ENCODE measurements around the gene LAYN. TPM values are rescaled to one million over a fixed set of nuclear protein-coding genes. Genes with fewer than 3 reads are reported as not detected.
A peak's percentile ranks its signal among the peaks of the same experiment; 100 is the strongest.

LAYN gene
- polyA plus RNA-seq, 2 of the 4 experiments (the other 2 are of a cell fraction), result 4.1 to 9.0 TPM

DNA sequence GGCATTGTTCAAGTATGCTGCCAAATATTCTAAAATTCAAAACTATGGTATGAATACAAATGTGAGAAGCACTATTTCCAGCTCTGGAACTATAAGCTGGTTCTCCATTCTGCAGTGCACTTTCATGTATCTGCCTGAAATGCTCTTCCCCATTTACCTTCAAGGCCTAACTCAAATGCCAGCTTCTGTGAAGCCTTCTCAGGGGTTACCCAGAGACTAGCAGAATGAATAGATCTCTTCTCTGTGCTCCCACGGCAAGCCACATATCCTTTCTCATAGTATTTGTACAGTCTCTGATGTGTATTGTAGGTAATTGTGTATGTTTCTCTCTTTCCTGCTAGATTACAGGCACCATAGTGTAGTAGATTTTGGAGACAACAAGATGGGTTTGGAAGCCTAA lies 21.9 kb upstream of the LAYN start:
- Histone ChIP-seq H3K4me3 (no peak overlapping the region), H3K9me3 (no peaks in the 10 kb centered on the region), H3K4me1 (peaks cover 10% of the 10 kb centered on the region; the same call in 2 of the 3 replicates), H3K27ac (no peak overlapping the region), H3K4me2 (no peak overlapping the region)
- DNase-seq (ENCODE audit: low read depth in 1 of 2, low spot score in 1 of 2), result no peak
- TF ChIP-seq PHF8 (IDR thresholded peaks at IDR 0.05; ENCODE audit: borderline replicate concordance, low read depth) (no peak), TFCP2L1 (CRISPR knock-in tag; IDR thresholded peaks at IDR 0.05) (no peak), RARB (CRISPR knock-in tag; IDR thresholded peaks at IDR 0.05) (no peak), MAFK (IDR thresholded peaks at IDR 0.05; ENCODE audit: partially characterized antibody) (no peak), CBX2 (IDR thresholded peaks at IDR 0.05; ENCODE audit: borderline replicate concordance, low read depth) (no peak), RCOR1 (IDR thresholded peaks at IDR 0.05; ENCODE audit: low read depth, low read length) (no peak), HOXB13 (CRISPR knock-in tag; IDR thresholded peaks at IDR 0.05; ENCODE audit: low read depth) (no peak), FOSB (CRISPR knock-in tag; IDR thresholded peaks at IDR 0.05) (no peak)
- TF ChIP-seq, protein P1, sequence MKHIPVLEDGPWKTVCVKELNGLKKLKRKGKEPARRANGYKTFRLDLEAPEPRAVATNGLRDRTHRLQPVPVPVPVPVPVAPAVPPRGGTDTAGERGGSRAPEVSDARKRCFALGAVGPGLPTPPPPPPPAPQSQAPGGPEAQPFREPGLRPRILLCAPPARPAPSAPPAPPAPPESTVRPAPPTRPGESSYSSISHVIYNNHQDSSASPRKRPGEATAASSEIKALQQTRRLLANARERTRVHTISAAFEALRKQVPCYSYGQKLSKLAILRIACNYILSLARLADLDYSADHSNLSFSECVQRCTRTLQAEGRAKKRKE (CRISPR knock-in tag; IDR thresholded peaks at IDR 0.05; ENCODE audit: low read depth), result no peak
- no peak for FAIRE-seq
- POLR2A ChIA-PET, result no interaction called here
- CTCF ChIA-PET, result no interaction called here
- WGBS (ENCODE audit: missing lambda C conversion rate), result 21% methylated on average over 1 of the region's 1 CpG
- ATAC-seq, result no peak

DNA sequence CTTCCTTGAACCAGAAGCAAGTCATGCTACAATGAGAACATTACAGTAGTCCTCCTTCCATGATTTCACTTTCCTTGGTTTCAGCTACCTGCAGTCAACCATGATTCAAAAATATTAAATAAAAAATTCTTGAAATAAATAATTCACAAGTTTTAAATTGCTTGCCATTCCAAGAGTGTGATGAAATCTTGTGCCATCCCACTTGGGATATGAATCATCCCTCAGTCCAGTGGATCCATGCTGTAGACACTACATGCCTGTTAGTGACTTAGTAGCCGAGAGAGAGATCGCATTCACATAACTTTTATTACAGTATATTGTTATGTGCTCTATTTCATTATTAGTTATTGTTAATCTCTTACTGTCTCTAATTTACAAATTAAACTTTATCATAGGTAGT lies 20.0 kb upstream of the LAYN start:
- DNase-seq (ENCODE audit: low read depth in 1 of 2, low spot score in 1 of 2), result no peak
- CTCF ChIA-PET, result no interaction called here
- no peak overlapping the region for H3K4me3 ChIP-seq
- ATAC-seq, result no peak
- no peak for FAIRE-seq
- peaks cover 10% of the 10 kb centered on the region; the same call in 2 of the 3 replicates for H3K4me1 ChIP-seq
- POLR2A ChIA-PET, result no interaction called here
- H3K9me3 ChIP-seq, result no peaks in the 10 kb centered on the region
- WGBS (ENCODE audit: missing lambda C conversion rate), result 78% methylated on average over 2 of the region's 2 CpGs
- H3K27ac ChIP-seq, result peak overlapping the region in 1 of 2 experiments; percentile 57; a peak in 1 of 6 replicates
- TF ChIP-seq RAD21 (conservative IDR thresholded peaks at IDR 0.05 in 1 of 2, IDR thresholded peaks at IDR 0.05 in 1 of 2), result no peak
- TF ChIP-seq FOSB (CRISPR knock-in tag; IDR thresholded peaks at IDR 0.05), result no peak
- TF ChIP-seq, protein P2, sequence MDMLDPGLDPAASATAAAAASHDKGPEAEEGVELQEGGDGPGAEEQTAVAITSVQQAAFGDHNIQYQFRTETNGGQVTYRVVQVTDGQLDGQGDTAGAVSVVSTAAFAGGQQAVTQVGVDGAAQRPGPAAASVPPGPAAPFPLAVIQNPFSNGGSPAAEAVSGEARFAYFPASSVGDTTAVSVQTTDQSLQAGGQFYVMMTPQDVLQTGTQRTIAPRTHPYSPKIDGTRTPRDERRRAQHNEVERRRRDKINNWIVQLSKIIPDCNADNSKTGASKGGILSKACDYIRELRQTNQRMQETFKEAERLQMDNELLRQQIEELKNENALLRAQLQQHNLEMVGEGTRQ (IDR thresholded peaks at IDR 0.05), result no peak
- no peak for TF ChIP-seq ZC3H11A (IDR thresholded peaks at IDR 0.05)
- TF ChIP-seq, protein P3, sequence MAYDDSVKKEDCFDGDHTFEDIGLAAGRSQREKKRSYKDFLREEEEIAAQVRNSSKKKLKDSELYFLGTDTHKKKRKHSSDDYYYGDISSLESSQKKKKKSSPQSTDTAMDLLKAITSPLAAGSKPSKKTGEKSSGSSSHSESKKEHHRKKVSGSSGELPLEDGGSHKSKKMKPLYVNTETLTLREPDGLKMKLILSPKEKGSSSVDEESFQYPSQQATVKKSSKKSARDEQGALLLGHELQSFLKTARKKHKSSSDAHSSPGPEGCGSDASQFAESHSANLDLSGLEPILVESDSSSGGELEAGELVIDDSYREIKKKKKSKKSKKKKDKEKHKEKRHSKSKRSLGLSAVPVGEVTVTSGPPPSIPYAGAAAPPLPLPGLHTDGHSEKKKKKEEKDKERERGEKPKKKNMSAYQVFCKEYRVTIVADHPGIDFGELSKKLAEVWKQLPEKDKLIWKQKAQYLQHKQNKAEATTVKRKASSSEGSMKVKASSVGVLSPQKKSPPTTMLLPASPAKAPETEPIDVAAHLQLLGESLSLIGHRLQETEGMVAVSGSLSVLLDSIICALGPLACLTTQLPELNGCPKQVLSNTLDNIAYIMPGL (CRISPR knock-in tag; IDR thresholded peaks at IDR 0.05; ENCODE audit: borderline replicate concordance), result no peak
- peak overlapping the region; percentile 19; the same call in 2 of the 3 replicates for H3K4me2 ChIP-seq

DNA sequence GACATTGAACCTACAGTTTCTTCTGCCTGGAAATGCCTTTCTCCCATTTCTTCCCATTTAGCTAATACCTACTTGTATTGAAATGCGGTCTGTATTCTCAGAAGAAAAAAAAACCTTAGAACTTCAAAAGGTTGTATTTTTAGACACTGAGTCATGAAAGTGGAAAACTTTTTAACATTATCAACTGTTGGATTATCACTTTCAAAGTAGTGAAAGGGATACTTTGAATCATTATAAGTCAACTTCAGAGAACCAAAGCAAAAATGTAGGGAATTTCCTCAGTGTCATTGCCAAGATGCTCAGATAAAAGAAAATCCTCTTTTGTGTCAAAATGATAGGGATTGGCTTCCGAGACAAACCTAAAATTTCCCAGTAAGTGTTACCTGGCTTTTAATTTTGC lies 19.4 kb upstream of the LAYN start:
- Histone ChIP-seq H3K27ac (peak overlapping the region in 1 of 2 experiments; percentile 57; a peak in 1 of 6 replicates), H3K9me3 (no peaks in the 10 kb centered on the region), H3K4me2 (peak overlapping the region; percentile 19), H3K4me1 (peaks cover 10% of the 10 kb centered on the region; the same call in 2 of the 3 replicates), H3K4me3 (no peak overlapping the region)
- 34% methylated on average over 2 of the region's 2 CpGs for WGBS (ENCODE audit: missing lambda C conversion rate)
- ChIA-PET POLR2A (no interaction called here), CTCF (no interaction called here)
- no peak for FAIRE-seq
- no peak for DNase-seq (ENCODE audit: low read depth in 1 of 2, low spot score in 1 of 2)
- ATAC-seq, result no peak
- TF ChIP-seq, protein P4, sequence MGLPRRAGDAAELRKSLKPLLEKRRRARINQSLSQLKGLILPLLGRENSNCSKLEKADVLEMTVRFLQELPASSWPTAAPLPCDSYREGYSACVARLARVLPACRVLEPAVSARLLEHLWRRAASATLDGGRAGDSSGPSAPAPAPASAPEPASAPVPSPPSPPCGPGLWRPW (IDR thresholded peaks at IDR 0.05), result no peak
- TF ChIP-seq NPAS2 (CRISPR knock-in tag; IDR thresholded peaks at IDR 0.05; ENCODE audit: borderline replicate concordance) (no peak), KDM5A (IDR thresholded peaks at IDR 0.05) (no peak)

DNA sequence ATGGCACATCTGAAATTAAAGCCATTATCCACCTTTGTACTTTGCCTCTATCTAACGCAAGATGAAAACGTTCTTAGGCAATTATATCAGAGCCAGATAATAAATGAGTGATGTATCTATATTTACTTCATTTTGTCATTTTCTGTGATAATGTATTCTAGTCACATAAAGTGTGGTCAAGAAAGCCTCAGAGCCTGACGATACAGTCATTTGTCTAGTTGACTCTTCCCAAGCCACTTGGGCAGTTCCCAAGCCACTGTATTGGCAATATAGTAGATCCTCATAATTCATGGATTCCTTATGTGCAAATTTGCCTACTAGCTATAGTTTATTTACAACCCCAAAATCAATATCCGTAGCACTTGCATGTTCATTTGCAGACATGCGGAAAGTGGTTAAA lies 18.1 kb upstream of the LAYN start:
- CTCF ChIA-PET, result no interaction called here
- H3K4me1 ChIP-seq, result peaks cover 16% of the 10 kb centered on the region; the same call in 2 of the 3 replicates
- TF ChIP-seq EHMT2 (IDR thresholded peaks at IDR 0.05; ENCODE audit: low read depth) (no peak), TFCP2L1 (CRISPR knock-in tag; IDR thresholded peaks at IDR 0.05) (no peak), SMC3 (IDR thresholded peaks at IDR 0.05) (no peak), KDM5A (IDR thresholded peaks at IDR 0.05) (no peak), TP53 (CRISPR knock-in tag; IDR thresholded peaks at IDR 0.05) (no peak), ZSCAN20 (CRISPR knock-in tag; IDR thresholded peaks at IDR 0.05) (no peak), HOXA7 (CRISPR knock-in tag; IDR thresholded peaks at IDR 0.05) (no peak), FOSB (CRISPR knock-in tag; IDR thresholded peaks at IDR 0.05) (no peak)
- TF ChIP-seq, protein P1 (CRISPR knock-in tag; IDR thresholded peaks at IDR 0.05; ENCODE audit: low read depth), result no peak
- TF ChIP-seq, protein P3 (CRISPR knock-in tag; IDR thresholded peaks at IDR 0.05; ENCODE audit: borderline replicate concordance), result no peak
- TF ChIP-seq, protein P5, sequence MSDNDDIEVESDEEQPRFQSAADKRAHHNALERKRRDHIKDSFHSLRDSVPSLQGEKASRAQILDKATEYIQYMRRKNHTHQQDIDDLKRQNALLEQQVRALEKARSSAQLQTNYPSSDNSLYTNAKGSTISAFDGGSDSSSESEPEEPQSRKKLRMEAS (IDR thresholded peaks at IDR 0.05), result no peak

More for the DNA sequence above, 18.1 kb upstream of the LAYN start:
- no peak for DNase-seq (ENCODE audit: low read depth in 1 of 2, low spot score in 1 of 2)
- POLR2A ChIA-PET, result no interaction called here
- Histone ChIP-seq H3K9me3 (no peaks in the 10 kb centered on the region), H3K4me3 (no peak overlapping the region), H3K27ac (no peak overlapping the region), H3K4me2 (no peak overlapping the region)
- no peak for FAIRE-seq
- WGBS (ENCODE audit: missing lambda C conversion rate), result 87% methylated on average over 5 of the region's 5 CpGs
- no peak for ATAC-seq

Measured in A549 (cell line).